H9 (cell line): ENCODE results near the gene MSL3. TPM values are rescaled to one million over a fixed set of nuclear protein-coding genes. Genes with fewer than 3 reads are reported as not detected.

Experiments used
- DNase-seq: peaks from one replicate; pipeline ENCODE4 v3.0.0-alpha.2; 2017
- H2AFZ ChIP-seq: one replicate; pipeline ENCODE4 v1.6.1; 2013; ENCODE audit warnings: mild to moderate bottlenecking, low read length, control low read depth, moderate library complexity
- H2AK5ac ChIP-seq: 2 replicates; pipeline ENCODE4 v1.6.1; 2013; ENCODE audit warnings: low read length, control low read depth, mixed read lengths; ENCODE audit not compliant: insufficient read length
- H2BK120ac ChIP-seq: one replicate; pipeline ENCODE4 v1.6.1; 2013; ENCODE audit warnings: low read depth, mild to moderate bottlenecking, low read length, control low read depth, inconsistent platforms; ENCODE audit not compliant: poor library complexity, severe bottlenecking
- H2BK12ac ChIP-seq: 2 replicates; pipeline ENCODE4 v1.6.1; 2013; ENCODE audit warnings: low read length, control low read depth, mixed read lengths, low read depth; ENCODE audit not compliant: insufficient read length
- H2BK15ac ChIP-seq: 2 replicates; pipeline ENCODE4 v1.6.1; 2013; ENCODE audit warnings: low read depth, low read length, control low read depth
- H2BK20ac ChIP-seq: one replicate; pipeline ENCODE4 v1.6.1; 2013; ENCODE audit warnings: low read depth, mild to moderate bottlenecking, low read length, control low read depth, inconsistent platforms; ENCODE audit not compliant: poor library complexity, severe bottlenecking
- H2BK5ac ChIP-seq: 2 replicates; pipeline ENCODE4 v1.6.1; 2013; ENCODE audit warnings: low read length, control low read depth, mixed read lengths; ENCODE audit not compliant: insufficient read length
- H3K14ac ChIP-seq: 2 replicates; pipeline ENCODE4 v1.6.1; 2013; ENCODE audit warnings: low read length, control low read depth; ENCODE audit not compliant: insufficient read depth
- H3K18ac ChIP-seq: 2 replicates; pipeline ENCODE4 v1.6.1; 2013; ENCODE audit warnings: low read depth, mild to moderate bottlenecking, mixed read lengths, low read length, control low read depth; ENCODE audit not compliant: insufficient read length
- H3K23ac ChIP-seq: 2 replicates; pipeline ENCODE4 v1.6.1; 2013; ENCODE audit warnings: low read length, control low read depth, mixed read lengths, low read depth; ENCODE audit not compliant: insufficient read length
- H3K23me2 ChIP-seq: 2 replicates; pipeline ENCODE4 v1.6.1; 2013; ENCODE audit warnings: low read depth, mild to moderate bottlenecking, mixed read lengths, low read length, control low read depth; ENCODE audit not compliant: insufficient read length, poor library complexity, severe bottlenecking
- H3K27ac ChIP-seq: 2 replicates; pipeline ENCODE4 v1.5.1; 2013; ENCODE audit warnings: low read length, control low read depth, mixed read lengths, low read depth; ENCODE audit not compliant: insufficient read length
- H3K27me3 ChIP-seq: 2 replicates; pipeline ENCODE4 v1.6.1; 2013; ENCODE audit warnings: low read length, control low read depth, inconsistent platforms; ENCODE audit not compliant: insufficient read depth
- H3K4ac ChIP-seq: 2 replicates; pipeline ENCODE4 v1.6.1; 2013; ENCODE audit warnings: low read depth, mild to moderate bottlenecking, control low read depth, inconsistent platforms, low read length, moderate library complexity
- H3K4me1 ChIP-seq: 2 replicates; pipeline ENCODE4 v1.6.1; 2013; ENCODE audit warnings: low read length, control low read depth, inconsistent platforms; ENCODE audit not compliant: insufficient read depth
- H3K4me2 ChIP-seq: 2 replicates; pipeline ENCODE4 v1.6.1; 2013; ENCODE audit warnings: low read length, control low read depth, mixed read lengths; ENCODE audit not compliant: insufficient read length, insufficient read depth
- H3K56ac ChIP-seq: 2 replicates; pipeline ENCODE4 v1.6.1; 2013; ENCODE audit warnings: low read depth, mild to moderate bottlenecking, mixed read lengths, low read length, control low read depth; ENCODE audit not compliant: insufficient read length
- H3K79me1 ChIP-seq: 2 replicates; pipeline ENCODE4 v1.6.1; 2013; ENCODE audit warnings: low read depth, mild to moderate bottlenecking, moderate library complexity, low read length, control low read depth, inconsistent platforms; ENCODE audit not compliant: insufficient read depth, poor library complexity, severe bottlenecking
- H3K79me2 ChIP-seq: 2 replicates; pipeline ENCODE4 v1.6.1; 2013; ENCODE audit warnings: low read length, control low read depth, inconsistent platforms; ENCODE audit not compliant: insufficient read depth
- H3K9ac ChIP-seq: 2 replicates; pipeline ENCODE4 v1.6.1; 2013; ENCODE audit warnings: low read length, control low read depth, mixed read lengths; ENCODE audit not compliant: insufficient read length; ENCODE audit errors: extremely low read depth
- H3K9me3 ChIP-seq: one replicate; pipeline ENCODE4 v1.6.1; 2013; ENCODE audit warnings: low read depth, low read length, inconsistent platforms; ENCODE audit not compliant: control insufficient read depth
- H3T11ph ChIP-seq: one replicate; pipeline ENCODE4 v1.6.1; 2013; ENCODE audit warnings: mild to moderate bottlenecking, low read length, control low read depth, inconsistent platforms
- H4K20me1 ChIP-seq: one replicate; pipeline ENCODE4 v1.6.1; 2013; ENCODE audit not compliant: control insufficient read depth, insufficient read length, insufficient read depth
- H4K5ac ChIP-seq: 2 replicates; pipeline ENCODE4 v1.6.1; 2013; ENCODE audit warnings: low read depth, mild to moderate bottlenecking, mixed read lengths, low read length, control low read depth; ENCODE audit not compliant: insufficient read length
- H4K8ac ChIP-seq: replicated peaks from 2 replicates; pipeline ENCODE4 v1.6.1; 2013; ENCODE audit warnings: low read length, control low read depth, mixed read lengths, low read depth; ENCODE audit not compliant: insufficient read length
- H4K91ac ChIP-seq: 2 replicates; pipeline ENCODE4 v1.6.1; 2013; ENCODE audit warnings: low read depth, mild to moderate bottlenecking, moderate library complexity, mixed read lengths, low read length, control low read depth; ENCODE audit not compliant: insufficient read length
- H3K27ac Mint-ChIP-seq, 3 experiments: 2 replicates in 2 of 3; 3 replicates in 1 of 3; pipeline ENCODE4 v1.8.0; 2020 to 2021; ENCODE audit warnings: mixed read lengths in 3 of 3, mild to moderate bottlenecking in 1 of 3, moderate library complexity in 1 of 3
- H3K27me3 Mint-ChIP-seq: 2 replicates; pipeline ENCODE4 v1.8.0; 2021; ENCODE audit warnings: low read depth, mild to moderate bottlenecking, moderate library complexity, mixed read lengths
- H3K36me3 Mint-ChIP-seq, 3 experiments: 2 replicates in 2 of 3; 3 replicates in 1 of 3; pipeline ENCODE4 v1.8.0; 2020 to 2021; ENCODE audit warnings: low read depth in 3 of 3, mixed read lengths in 3 of 3; ENCODE audit not compliant: insufficient read depth in 1 of 3
- H3K4me1 Mint-ChIP-seq, 2 experiments: 2 replicates each; pipeline ENCODE4 v1.8.0; 2020; ENCODE audit warnings: mixed read lengths in 2 of 2
- H3K4me3 Mint-ChIP-seq, 2 experiments: 2 replicates in 1 of 2; 3 replicates in 1 of 2; pipeline ENCODE4 v1.8.0; 2020 to 2021; ENCODE audit warnings: mild to moderate bottlenecking in 2 of 2, mixed read lengths in 2 of 2, moderate library complexity in 1 of 2
- H3K9me3 Mint-ChIP-seq, 2 experiments: 2 replicates in 1 of 2; 3 replicates in 1 of 2; pipeline ENCODE4 v1.8.0; 2020; ENCODE audit warnings: mild to moderate bottlenecking in 2 of 2, mixed read lengths in 2 of 2, moderate library complexity in 1 of 2
- WGBS: extraction: QIAGEN DNeasy Blood & Tissue Kit; methylation state at CpG from one replicate; pipeline ENCODE4 v1.1.7; 2013; ENCODE audit warnings: missing lambda C conversion rate, low lambda C conversion rate, mixed read lengths; ENCODE audit not compliant: insufficient read length; ENCODE audit errors: extremely low coverage; 5-methylcytosine and 5-hydroxymethylcytosine counted together
- total RNA-seq: library from RNA; stranded (reverse); gene quantifications from 2 replicates; pipeline ENCODE4 v1.2.1, GENCODE V29; 2021
- TF ChIP-seq, protein P1 (sequence below): fragments of 200-600 bp; sonication (generic); conservative IDR thresholded peaks from 3 replicates; pipeline ENCODE4 v1.8.0; 2021; ENCODE audit warnings: antibody characterized with exemption, mild to moderate bottlenecking

The MSL3 gene
- total RNA-seq, 1 experiment from 2014 or later = 13.0 TPM

DNA sequence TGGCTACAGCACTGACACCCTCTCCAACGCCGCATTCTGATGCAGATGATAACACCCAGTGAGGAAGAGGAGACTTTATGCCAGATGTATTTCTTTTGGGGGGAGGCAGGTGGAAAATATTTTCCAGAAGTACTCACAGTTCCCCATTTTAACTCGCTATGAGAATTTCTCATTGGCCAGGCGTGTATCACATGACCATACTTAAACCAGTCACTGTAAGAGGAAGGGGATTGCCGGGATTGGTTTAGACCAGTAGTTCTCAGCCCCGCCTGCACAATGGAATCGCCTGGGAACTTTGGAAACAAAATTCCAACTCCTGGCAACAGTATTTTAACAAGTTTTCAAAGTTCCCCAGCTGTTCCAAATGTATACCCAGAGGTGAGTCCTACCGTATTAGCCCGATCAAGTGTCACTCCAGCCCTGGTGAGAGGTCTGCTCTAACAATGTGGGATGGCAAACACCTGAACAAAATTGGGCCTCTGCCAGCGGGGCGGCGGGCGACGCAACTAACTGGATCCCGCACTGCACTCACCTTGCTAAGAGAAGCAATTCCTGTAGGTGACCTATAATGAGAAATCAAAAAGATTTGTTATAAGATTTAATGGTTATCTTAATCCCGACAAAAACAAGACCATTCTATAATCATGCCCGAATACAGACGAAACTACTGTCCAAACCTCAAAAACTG is 2.9 kb upstream of the MSL3 start:
- no peak overlapping the region for H2BK120ac ChIP-seq
- H3K18ac ChIP-seq = no peak overlapping the region
- H3K36me3 Mint-ChIP-seq = no peaks in the 10 kb centered on the region; a peak in 3 of 7 replicates
- H3K23ac ChIP-seq = no peak overlapping the region
- no peak overlapping the region for H2AK5ac ChIP-seq
- no peak overlapping the region for H2BK12ac ChIP-seq
- no peak overlapping the region for H4K5ac ChIP-seq
- no peaks in the 10 kb centered on the region for H3K79me1 ChIP-seq
- H3K9ac ChIP-seq = no peak overlapping the region
- H3K27me3 Mint-ChIP-seq = peaks cover 36% of the 10 kb centered on the region
- no peaks in the 10 kb centered on the region for H3K4me1 ChIP-seq
- no peak overlapping the region for H3T11ph ChIP-seq
- H4K91ac ChIP-seq = no peak overlapping the region
- no peak overlapping the region for H3K27ac Mint-ChIP-seq
- H4K20me1 ChIP-seq = no peaks in the 10 kb centered on the region
- no peaks in the 10 kb centered on the region for H3K9me3 ChIP-seq
- H3K4me1 Mint-ChIP-seq = peaks cover 9 to 12% of the 10 kb centered on the region in 2 experiments
- no peak overlapping the region for H2AFZ ChIP-seq
- no peak overlapping the region for H3K56ac ChIP-seq
- no peak overlapping the region for H2BK15ac ChIP-seq
- TF ChIP-seq, protein P1, sequence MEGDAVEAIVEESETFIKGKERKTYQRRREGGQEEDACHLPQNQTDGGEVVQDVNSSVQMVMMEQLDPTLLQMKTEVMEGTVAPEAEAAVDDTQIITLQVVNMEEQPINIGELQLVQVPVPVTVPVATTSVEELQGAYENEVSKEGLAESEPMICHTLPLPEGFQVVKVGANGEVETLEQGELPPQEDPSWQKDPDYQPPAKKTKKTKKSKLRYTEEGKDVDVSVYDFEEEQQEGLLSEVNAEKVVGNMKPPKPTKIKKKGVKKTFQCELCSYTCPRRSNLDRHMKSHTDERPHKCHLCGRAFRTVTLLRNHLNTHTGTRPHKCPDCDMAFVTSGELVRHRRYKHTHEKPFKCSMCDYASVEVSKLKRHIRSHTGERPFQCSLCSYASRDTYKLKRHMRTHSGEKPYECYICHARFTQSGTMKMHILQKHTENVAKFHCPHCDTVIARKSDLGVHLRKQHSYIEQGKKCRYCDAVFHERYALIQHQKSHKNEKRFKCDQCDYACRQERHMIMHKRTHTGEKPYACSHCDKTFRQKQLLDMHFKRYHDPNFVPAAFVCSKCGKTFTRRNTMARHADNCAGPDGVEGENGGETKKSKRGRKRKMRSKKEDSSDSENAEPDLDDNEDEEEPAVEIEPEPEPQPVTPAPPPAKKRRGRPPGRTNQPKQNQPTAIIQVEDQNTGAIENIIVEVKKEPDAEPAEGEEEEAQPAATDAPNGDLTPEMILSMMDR = no peak
- H3K4ac ChIP-seq = no peak overlapping the region
- no peaks in the 10 kb centered on the region; the same call in 1 of the 2 replicates for H3K27me3 ChIP-seq
- H4K8ac ChIP-seq = no peak overlapping the region
- no peak overlapping the region for H3K14ac ChIP-seq
- no peak for DNase-seq
- no peak overlapping the region for H2BK20ac ChIP-seq
- no peak overlapping the region for H3K4me2 ChIP-seq
- H3K27ac ChIP-seq = no peak overlapping the region
- peaks cover 57 to 67% of the 10 kb centered on the region in 2 experiments for H3K9me3 Mint-ChIP-seq
- no peak overlapping the region for H2BK5ac ChIP-seq
- no CpG with 5 or more reads among the region's 18 CpGs for WGBS
- H3K79me2 ChIP-seq = no peaks in the 10 kb centered on the region
- no peak overlapping the region for H3K4me3 Mint-ChIP-seq
- peaks cover 8% of the 10 kb centered on the region for H3K23me2 ChIP-seq
